Stimulated activated CD4-positive, alpha-beta T cell treated with anti-CD3 and anti-CD28 coated beads, Interleukin-4, amount 100 ng/mL, for 4 hours (primary cell): ENCODE data around the gene RCSD1.

Source experiments
- DNase-seq, 2 experiments: peaks; one replicate each; pipeline ENCODE4 v3.0.0-alpha.2; 2020

RCSD1 gene

DNA sequence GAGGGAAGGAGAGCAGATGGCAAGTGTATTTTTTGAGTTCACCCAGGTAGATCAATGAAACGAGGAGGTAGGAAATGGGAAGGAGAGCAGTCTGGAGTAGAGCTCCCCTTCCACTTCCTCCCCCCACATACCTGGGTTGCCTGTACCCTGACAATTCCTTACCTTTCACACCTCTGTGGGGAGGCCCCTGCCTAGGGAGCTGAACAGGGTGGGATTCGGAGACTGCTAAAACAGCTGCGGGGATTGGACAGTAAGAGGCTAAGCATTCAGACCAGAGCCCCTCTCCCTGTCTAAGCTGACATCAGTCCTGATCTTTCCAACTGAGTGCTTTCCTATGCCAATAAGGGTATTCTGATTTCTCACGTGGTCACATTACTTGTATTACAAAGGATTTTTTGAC lies 14.5 kb downstream of the RCSD1 start:
- DNase-seq = no peak

DNA sequence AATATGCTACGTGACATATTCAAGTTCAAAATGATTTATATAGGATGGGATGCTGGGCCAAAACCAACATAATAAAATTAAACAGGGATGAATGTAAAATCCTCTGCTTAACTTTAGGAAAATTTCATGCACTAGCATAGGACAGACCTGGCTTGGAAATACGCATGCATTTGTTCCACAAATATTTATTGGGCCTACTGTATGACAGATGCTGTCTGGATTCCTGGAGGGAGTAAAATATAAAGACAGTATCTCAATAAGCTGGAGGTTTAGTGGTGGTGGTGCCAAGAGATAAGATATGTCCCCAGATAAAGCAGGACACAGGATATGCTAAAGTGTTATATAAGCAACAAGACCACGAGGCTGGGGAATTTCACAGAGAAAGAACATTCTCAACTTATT lies 15.1 kb downstream of the RCSD1 start:
- DNase-seq = no peak

DNA sequence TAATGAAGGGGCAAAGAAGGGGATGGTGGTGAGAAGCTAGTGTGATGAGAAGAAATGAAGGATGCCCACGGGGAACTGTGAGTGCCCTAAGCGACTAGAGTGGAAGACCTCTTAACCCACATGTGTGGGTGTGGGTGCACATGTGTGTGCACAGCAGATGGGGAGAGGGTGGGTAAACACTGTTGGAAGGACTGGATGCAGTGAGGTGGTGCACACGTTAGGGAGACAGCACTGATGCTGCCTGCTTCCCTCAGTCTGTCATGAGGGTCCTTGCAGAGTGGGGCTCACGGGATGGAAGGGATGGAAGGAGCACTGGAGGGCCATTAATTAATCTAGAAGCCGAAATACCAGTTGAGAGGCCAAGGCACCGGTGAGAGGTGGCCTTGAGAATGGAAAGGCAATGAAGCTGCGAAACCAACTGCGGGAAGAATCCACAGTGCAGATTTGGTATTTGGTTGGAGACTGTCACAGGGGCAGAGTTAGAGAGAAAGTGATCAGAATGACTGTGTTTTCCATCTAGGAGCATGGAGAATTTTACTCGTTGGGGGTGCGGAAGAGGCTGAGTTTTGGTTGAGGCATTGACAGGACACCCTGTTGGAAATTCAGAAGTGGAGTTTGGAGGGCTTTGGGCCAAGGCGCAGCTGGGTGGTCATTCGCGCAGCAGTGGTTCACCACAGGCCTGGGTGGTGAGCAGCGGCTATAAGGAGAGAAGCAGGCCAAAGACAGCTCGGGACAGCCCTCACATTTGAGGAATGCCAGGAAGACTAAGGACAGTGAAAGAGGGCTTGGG lies 15.8 kb downstream of the RCSD1 start:
- DNase-seq = no peak

DNA sequence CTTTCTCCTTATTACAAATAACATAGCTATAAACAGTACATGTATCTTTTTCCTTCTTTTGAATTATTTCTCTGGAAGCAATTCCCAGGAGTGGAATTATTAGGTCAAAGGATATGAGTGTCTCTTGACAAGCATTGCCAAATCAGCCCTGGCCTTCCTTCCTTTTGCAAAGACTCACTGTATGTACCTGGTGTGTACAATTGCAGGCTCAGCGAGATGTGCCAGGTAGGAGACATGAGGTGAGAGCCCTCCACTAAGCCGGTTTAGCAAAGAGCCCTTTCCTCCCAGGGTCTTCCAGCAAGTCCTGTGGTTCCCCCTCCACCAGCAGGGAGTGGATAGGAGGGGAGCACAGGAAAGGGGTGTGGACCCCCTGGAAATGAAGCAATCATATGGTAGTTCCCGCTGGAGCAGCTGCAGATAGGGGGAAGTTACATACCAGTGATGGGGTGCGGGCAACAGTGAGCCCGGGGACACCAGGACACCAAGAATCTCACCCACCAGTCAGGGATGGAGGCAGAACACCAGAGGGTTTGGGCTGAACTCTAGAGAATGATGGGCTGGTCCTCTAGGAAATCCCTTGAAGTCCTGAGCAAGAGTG lies 18.3 kb downstream of the RCSD1 start:
- DNase-seq = no peak

DNA sequence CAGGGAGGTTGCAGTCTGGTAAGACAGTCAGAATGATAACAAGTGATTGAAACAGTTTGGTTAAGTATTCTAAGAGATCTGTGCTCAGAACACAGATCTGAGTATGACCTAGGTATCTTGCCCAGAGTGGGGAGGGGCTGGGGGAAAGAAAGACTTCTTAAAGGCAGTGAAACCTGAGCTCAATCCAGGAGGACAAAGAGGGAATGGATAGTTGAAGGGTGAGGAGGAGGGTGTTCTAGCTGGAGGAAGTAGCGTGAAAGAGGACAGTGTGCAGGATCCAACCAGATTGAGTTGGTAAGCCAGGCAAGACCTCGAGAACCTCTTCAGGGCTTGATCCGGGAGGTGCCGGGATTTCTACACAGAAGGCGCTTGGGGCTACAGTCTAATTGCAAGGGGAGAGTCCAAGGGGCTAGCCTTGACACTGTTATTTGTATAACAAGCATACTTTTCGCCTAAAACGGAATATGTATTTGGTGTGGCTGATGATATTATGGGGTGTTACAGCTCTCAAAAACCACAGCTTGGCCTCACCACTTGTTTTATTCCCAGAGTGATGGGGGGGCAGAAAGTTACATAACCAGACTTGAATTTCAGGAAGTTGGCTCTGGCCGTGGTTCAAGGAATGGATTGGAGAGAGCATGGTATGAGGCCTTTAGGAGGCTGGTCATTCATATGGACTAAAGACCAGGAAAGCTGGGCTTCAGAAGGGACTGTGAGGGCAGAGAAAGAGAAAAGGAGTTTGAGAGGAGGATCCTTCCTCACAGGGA lies 19.1 kb downstream of the RCSD1 start:
- DNase-seq = no peak

DNA sequence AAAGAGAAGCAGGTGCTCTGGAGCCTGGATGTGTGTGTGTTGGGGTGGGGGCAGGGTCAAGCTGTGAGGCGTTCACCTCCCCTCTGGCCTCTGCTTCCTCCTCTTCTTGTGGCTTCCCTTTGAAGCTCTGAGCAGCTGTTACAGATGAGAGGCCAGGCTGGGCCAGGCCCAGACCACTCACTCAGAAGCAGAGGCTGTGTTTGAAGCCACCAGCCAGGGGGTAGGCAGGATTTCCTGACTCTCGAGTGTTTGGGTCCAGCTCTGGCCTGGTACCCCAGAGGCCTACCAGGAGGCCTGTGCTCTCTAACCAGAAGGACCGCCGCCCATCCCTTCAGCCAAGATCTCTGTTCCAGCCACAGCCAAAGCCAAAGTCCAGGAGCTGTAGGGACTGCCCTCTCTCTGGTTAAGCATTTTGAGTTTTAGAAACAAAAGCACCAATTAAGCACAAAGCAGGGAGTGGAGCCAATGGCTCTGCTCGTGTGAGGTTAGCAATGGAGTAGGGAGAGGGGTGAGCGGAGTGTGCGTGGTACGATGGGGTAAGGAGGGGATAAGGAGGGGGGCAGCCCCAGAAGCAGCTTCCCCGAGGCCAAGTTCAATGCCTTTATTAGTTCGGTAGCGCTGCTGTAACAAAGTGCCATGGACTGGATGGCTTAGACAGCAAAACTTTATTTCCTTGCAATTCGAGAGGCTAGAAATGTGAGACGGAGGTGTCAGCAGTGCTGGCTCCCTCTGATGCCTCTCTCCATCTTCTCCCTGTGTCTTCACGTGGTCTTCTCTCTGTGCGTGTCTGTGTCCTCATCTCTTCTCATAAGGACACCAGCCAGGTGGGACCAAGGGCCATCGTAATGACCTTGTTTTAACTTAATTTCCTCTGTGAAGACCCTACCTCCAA lies 20.5 kb downstream of the RCSD1 start:
- no peak for DNase-seq

DNA sequence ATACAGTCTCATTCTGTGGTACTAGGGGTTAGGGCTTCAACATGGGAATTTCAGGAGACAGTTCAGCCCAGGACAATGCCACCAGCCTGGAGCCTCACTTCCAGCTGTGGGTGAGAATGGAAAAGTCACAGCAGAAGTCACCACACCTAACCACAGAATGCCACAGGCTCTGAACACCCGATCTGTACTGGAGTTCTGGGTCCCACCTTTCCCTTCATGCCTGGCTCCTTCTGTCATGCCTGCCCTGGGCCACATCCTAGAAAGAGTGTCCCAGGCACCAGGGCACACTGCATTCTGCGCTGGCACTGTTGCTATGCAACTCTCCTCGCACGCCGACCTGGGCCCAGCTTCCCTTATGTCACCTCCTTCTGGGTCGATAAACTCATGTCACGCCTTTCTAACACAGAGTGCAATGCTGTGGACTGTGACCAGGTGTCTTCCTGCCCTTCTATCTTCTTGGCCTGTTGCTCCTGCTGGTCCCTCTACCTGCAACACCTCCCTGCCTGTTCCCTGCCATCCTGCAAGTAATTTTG lies 21.2 kb downstream of the RCSD1 start:
- DNase-seq = no peak

DNA sequence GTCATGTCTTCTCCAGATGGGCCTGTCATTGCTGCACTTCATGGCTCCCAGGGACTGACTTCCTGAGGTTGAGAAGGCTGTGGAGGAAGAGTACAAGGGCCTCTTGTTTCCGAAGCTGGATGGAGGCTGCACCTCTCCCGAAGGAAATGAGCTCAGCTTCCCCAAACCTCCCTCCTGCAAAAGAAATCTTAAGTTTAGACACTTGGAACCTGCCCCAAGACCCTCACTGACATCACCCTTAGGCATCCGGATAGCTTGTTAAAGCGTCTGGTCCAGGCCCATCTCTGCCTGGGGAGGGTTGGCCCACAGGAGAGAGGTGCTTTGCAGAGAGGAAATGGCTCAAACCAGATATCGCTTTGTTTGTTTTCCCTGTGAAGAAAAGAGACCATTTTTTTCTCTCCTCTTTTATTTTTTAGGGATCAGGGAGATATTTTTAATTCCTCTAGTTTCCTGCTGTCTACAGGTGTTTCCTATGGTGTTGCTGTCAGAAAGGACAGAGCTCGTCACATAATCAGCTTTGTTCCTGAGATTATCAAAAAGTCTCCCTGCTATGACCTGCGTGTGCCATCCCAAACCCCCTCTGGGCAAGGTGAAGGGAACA lies 25.0 kb downstream of the RCSD1 start:
- no peak for DNase-seq

DNA sequence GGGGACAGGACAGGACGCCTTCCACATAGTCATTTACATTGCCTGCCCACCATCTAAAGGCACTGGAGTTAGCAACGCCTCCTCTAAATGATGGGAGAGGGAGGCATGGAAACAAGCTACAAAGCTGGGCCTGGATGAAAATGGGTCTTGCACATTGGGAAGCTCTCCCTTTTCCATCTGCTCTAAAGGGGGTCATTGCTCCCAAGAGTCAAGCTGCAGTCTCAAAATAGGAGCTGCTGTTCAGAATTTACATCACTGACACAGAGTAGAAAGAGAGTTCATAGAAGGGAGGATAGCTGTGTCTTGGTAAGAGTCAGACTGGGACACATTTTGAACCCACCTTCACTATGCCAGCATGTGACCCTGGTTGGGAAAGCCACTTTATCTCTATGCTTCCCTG lies 26.6 kb downstream of the RCSD1 start:
- DNase-seq = no peak

DNA sequence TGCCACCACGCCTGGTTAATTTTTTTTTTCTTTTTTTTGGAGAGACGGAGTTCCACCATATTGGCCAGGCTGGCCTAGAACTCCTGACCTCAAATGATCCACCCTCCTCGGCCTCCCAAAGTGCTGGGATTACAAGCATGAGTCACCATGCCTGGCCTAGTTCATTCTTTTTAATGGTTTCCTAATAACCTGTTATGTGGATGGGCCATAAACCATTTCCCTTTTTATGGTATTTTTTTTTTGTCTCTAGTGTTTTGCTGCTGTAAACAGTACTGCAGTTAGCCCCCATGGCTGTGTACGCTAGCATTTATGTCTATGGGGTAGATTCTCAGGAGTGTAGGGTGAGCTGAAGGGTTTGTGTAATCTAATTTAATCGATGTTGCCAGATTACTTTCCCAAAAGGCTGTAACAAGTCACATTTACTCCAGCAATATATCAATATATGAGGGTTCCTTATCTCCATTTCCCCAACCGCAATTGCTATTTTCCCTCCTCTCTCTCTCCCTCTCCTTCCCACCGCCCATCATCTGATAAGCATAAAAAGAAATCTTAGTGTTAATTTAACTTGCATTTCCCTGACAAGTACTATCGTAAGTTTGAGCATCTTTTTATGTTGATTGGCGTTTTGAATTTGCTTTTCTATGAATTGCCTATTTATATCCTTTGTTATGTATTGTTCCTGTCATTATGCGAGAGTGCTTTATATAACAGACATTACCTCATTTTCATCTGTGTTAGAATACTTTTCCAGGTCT lies 28.7 kb downstream of the RCSD1 start:
- DNase-seq = no peak

DNA sequence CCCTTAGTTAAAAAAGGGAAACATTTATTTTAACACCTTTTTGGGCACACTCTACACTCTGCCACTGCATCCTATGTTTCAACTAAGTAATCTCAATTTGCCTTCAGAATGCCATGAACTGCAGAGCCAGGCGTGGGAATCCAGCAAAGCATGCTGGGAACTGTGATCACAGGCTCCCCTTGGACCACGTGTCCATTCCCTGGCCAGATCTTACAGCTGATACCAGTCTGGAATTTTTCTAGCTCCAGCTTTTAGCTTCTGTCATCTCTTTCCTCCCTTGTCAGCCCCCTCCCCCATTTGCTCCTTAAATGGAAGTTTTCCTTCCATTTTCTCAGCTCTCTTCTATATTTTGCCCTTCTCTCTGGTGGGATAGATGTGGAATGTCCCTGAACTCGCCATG lies 29.4 kb downstream of the RCSD1 start:
- no peak for DNase-seq

DNA sequence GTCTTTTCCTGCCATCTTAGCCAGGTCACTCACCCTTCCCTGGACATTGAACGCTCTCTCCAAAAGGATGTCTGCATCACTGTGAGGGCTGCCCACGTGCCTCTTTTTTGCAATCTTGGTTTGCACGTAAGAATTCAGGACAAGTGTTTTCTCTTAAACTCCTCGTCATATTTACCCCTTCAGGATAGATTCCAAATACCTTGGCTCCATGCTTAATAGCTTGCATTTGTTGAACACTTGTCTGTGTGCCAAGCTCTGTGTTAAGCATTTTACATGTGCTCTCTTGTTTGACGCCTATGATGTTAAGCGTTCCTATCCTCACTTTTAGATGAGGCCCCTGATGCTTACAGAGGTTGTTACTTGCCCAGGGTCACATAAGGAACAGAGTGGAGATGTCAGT lies 29.8 kb downstream of the RCSD1 start:
- no peak for DNase-seq

DNA sequence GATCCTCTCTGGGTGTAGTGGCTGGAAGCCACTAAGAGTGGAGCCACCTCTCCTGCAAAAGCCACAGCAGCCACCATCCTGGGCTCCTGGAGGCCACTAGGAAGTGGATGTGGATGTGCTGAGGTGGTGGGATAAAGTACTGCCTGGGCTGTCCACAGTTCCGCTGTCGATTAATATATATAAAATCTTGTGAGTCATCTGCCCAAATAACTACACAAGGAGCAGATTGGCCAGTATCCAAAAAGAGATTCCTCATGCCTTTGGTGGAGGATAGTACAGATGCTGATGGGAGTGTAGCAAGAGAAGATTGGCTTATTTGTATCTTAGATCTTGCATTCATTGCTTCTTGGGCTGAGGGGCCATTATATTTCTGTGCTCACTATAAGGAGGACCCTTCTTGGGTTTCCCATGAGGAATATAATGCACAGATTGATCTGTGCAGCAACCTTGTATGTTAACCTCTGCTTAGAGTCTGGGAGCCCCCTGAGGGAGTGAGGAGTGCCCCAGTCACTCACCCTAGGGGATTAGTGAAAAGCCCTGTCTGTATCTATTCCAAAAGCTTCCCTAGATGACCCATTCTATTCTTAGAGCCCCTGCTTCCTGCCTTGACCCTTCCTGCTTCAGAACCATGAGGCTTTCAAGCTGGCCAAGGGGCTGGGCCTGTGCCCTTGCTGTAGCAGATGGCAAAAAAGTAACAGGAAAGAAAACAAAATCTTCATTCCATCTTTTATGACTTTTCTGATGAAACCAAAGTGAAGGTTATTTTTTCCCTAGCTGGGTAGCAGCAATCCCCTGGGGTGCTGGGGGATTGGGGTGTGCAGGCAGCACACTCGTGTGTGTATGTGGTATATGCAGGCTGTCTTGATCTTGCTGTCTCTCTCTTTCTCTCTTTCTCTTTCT lies 31.7 kb downstream of the RCSD1 start:
- DNase-seq = no peak

DNA sequence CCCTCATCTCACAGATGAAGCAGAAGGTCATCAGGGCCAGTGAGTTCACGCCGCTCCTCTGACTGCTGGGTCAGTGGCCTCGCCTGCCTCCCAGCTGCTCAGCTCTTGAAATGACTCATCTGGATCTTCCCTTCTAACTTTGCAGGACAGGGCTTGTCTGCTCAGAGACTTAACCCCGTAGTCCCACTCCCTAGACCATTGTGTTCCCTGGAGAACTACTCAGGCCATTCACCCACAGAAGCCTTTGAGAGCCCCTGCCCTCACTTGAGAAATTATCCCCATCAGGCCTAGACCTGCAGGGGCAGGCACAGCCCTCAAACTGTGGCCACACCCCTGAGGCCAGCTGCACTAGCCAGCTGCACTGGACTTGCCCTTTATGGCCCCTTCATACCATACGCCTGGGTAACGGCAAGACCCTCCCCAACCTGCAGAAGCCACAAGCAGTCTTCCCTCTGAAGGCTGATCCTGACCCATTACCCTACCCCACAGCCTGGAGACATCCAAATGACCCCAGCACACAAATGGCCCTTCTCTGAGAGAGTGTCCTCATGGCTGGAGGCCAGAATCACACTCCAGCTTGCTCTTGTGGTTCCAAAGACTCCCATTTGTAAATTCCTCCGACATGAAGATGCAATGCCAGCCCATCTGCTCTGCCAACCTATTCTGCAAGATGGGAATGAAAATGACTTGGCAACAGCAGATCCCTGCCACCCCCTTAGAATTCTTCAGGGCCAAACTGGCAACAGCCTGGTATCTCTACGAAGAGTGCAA lies 33.2 kb downstream of the RCSD1 start:
- no peak for DNase-seq

DNA sequence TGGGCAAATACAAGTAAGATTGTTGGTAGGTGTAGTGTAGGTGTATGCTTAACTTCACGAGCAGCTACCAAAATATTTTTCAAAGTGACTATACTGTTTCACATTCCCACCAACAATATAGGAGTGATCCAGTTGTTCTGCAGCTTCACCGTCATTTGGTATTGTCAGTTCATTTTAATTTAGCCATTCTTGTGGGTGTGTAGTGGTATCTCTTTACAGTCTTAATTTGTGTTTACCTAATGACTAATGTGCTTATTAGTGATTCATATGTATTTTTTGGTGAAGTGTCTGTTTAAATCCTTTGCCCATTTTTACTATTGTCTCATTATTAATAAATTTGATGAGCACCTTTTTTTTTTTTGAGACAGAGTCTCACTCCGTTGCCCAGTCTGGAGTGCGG lies 35.4 kb downstream of the RCSD1 start:
- no peak for DNase-seq

DNA sequence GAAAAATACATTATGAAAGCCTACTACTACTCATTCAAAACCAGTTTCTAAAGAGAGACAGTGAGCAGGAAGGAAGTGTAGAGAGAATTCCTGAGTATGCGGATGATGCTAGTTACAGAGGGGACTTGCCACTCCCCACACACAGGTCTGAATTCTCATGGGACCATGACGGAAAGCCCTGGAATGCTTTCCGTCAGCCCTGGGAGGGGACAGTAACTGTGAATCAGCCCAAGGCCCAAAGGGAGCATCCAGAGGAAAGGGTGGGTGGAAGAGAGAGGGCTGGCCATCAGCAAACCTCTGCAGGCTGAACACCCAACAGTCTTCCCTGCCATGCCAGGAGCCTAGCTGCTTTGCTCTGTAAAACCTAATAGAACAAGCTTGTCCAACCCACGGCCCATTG lies 36.4 kb downstream of the RCSD1 start:
- DNase-seq = no peak

DNA sequence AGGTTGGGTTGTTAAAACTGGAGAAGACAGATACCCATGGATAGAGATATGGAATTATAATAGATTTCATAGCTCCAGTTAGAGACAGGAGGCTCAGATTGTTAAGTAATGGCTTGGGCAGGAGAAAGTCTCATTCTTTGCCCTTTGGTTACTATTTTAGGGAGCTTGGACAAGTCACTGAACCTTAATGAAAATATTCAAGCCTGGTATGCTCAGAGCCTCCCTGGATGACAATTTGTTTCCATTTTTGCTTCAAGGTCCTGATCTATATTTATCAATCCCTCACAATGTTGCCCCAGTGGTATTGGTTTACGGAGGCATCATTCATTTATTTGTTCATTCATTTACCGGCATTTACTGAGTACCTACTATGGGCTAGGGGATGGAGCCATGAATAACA lies 37.5 kb downstream of the RCSD1 start:
- no peak for DNase-seq

DNA sequence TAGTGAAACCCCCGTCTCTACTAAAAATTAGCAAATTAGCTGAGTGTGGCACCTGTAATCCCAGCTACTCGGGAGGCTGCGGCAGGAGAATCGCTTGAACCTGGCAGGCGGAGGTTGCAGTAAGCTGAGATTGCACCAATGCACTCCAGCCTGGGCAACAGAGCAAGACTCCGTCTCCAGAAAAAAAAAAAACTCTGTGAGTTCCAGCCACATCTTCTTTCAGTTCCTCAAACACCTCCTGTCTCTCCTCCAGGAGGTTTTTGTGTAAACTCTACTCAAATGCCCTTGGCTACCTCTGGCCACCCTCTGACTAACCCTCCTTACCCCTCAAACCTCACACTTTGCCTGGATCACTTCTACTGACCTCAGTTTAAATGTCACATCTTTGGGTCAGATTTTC lies 38.1 kb downstream of the RCSD1 start:
- DNase-seq = no peak

DNA sequence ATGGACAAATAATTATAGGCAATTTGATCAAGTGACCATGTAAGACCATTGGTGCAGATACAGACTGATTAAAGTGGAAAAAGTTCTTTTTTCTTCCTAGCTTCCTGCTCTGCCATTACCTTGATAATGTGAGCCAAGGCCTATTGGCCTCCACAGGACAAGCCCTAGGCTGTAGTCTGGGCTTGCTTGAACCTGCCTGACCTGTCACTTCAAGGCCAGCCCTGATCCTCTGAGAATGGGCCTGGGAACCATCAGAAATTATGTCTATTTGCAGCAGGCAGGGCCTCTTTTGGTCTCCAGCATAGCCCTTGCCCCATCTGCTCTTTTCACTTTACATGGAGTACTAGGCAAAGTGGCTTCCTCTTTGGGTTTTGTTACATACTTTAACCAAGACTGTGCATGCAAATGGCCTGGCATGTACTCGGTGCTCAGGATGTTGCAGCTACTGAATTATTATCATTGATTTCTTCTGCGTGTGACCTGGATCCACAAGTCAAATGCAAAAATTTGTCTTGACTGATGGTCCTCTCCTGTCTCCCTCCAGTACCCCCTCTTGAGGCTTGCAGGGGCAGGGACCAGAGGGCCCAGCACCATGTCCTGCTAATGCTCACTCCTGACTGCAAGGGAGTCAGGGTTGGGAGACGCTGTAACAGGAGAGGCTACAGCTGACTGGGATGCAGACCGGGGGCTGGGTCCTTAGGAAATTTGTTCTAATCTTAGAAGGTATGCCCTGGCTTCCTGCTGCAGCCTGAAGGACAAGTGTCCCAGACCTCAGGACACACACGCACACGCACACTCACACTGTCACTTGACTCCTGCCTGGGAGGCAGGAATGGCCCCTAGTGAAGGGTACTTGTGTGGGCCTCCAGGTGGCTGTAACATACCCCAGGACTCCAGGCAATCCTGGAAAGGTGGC lies 39.4 kb downstream of the RCSD1 start:
- no peak for DNase-seq
